HCT116 (cell line): ENCODE measurements around the gene NCAPH2. TPM values are rescaled to one million over a fixed set of nuclear protein-coding genes. Genes with fewer than 3 reads are reported as not detected.

Source experiments
- ATAC-seq: fragments of 200-7000 bp; cut with Tn5 transposase; 2 replicates; pipeline ENCODE4 v1.9.1; 2020; ENCODE audit warnings: mild to moderate bottlenecking, moderate library complexity
- BruUV-seq: library from RNA; stranded (reverse); fragments of 400-500 nt; replicated peaks from 2 replicates; lab custom pipeline; 2021; lab: Mats Ljungman, UMichigan
- CTCF ChIA-PET: fragments of 300-600 bp; sonication (Branson Sonifier 250); formaldehyde crosslinking; loops from one replicate; lab custom pipeline; 2021; ENCODE audit warnings: antibody characterized with exemption; lab: Charles Lee
- POLR2A ChIA-PET: fragments of 300-600, 350-600 bp; sonication (Branson Sonifier 250); formaldehyde crosslinking; loops from one replicate; lab custom pipeline; 2021; ENCODE audit warnings: antibody characterized with exemption; lab: Charles Lee
- RAD21 ChIA-PET, 2 experiments: fragments of 300-600 bp; sonication (Branson Sonifier 250); formaldehyde crosslinking; loops; one replicate each; lab custom pipeline; 2023; ENCODE audit warnings: low total read pairs in 2 of 2; ENCODE audit not compliant: uncharacterized antibody in 2 of 2, unreplicated experiment in 2 of 2, low non-redundant PET in 1 of 2; lab: Charles Lee
- DNase-seq: peaks from one replicate; pipeline ENCODE4 v3.0.0-alpha.2; 2010; ENCODE audit warnings: low read depth, low spot score
- H2AFZ ChIP-seq: fragments of 200-600 bp; shearing (Covaris generic), sonication (generic); 2 replicates; pipeline ENCODE4 v1.6.1; 2017; ENCODE audit warnings: low read depth, mixed run types, mixed read lengths, antibody characterized with exemption, low read length; ENCODE audit not compliant: poor library complexity, severe bottlenecking
- H3K27ac ChIP-seq: 2 replicates; pipeline ENCODE4 v1.5.1; 2012; ENCODE audit warnings: low read depth, low read length
- H3K27me3 ChIP-seq: fragments of 200-600 bp; sonication (generic); 2 replicates; pipeline ENCODE4 v1.6.1; 2016; ENCODE audit warnings: mixed run types, low read length, mixed read lengths; ENCODE audit not compliant: insufficient read depth
- H3K36me3 ChIP-seq, 2 experiments: fragments of 200-500 bp in 1 of 2; fragments of 200-600 bp in 1 of 2; sonication (Bioruptor generic) in 1 of 2; sonication (generic) in 1 of 2; 2 replicates each; pipeline versions ENCODE4 v1.5.1 to v1.6.1; 2014 to 2016; ENCODE audit warnings: low read length in 2 of 2, inconsistent platforms in 1 of 2, mixed read lengths in 1 of 2, mixed run types in 1 of 2; ENCODE audit not compliant: insufficient read depth in 2 of 2, control insufficient read depth in 1 of 2
- H3K4me1 ChIP-seq, 2 experiments: fragments of 200-600 bp in 1 of 2; sonication (generic) in 1 of 2; 2 replicates each; pipeline versions ENCODE4 v1.5.1 to v1.6.1; 2012 to 2017; ENCODE audit warnings: low read length in 2 of 2, inconsistent platforms in 1 of 2, mild to moderate bottlenecking in 1 of 2, mixed read lengths in 1 of 2, mixed run types in 1 of 2, moderate library complexity in 1 of 2; ENCODE audit not compliant: insufficient read depth in 2 of 2, control insufficient read depth in 1 of 2
- H3K4me2 ChIP-seq: fragments of 200-600 bp; sonication (generic); 2 replicates; pipeline ENCODE4 v1.6.1; 2017; ENCODE audit warnings: mixed run types, low read length, mixed read lengths
- H3K4me3 ChIP-seq, 2 experiments: fragments of 200-600 bp in 1 of 2; sonication (generic) in 1 of 2; replicated peaks in 1 of 2; 2 replicates each; pipeline ENCODE4 v1.5.1; 2011 to 2016; ENCODE audit warnings: low read length in 2 of 2, control low read depth in 1 of 2, low read depth in 1 of 2, mild to moderate bottlenecking in 1 of 2, mixed read lengths in 1 of 2, mixed run types in 1 of 2
- H3K79me2 ChIP-seq: fragments of 200-600 bp; sonication (generic); 2 replicates; pipeline ENCODE4 v1.6.1; 2017; ENCODE audit warnings: mild to moderate bottlenecking, mixed run types, low read length, moderate library complexity, mixed read lengths; ENCODE audit not compliant: insufficient read depth
- H3K9ac ChIP-seq: fragments of 200-600 bp; sonication (generic); 2 replicates; pipeline ENCODE4 v1.6.1; 2016; ENCODE audit warnings: low read length, mixed read lengths
- H3K9me2 ChIP-seq: fragments of 200-600 bp; sonication (generic), shearing (Covaris generic); 2 replicates; pipeline ENCODE4 v1.6.1; 2017; ENCODE audit warnings: mixed run types, mild to moderate bottlenecking, moderate library complexity; ENCODE audit not compliant: insufficient read depth
- H3K9me3 ChIP-seq, 2 experiments: fragments of 200-500 bp in 1 of 2; fragments of 200-600 bp in 1 of 2; sonication (Bioruptor generic) in 1 of 2; sonication (generic) in 1 of 2; 2 replicates each; pipeline ENCODE4 v1.6.1; 2014 to 2017; ENCODE audit warnings: low read length in 2 of 2, mixed read lengths in 2 of 2, inconsistent platforms in 1 of 2, low read depth in 1 of 2, mild to moderate bottlenecking in 1 of 2, mixed run types in 1 of 2, moderate library complexity in 1 of 2; ENCODE audit not compliant: control insufficient read depth in 1 of 2, insufficient read depth in 1 of 2
- H4K20me1 ChIP-seq: fragments of 200-600 bp; sonication (generic), shearing (Covaris generic); 2 replicates; pipeline ENCODE4 v1.6.1; 2017; ENCODE audit warnings: mixed run types, mild to moderate bottlenecking, moderate library complexity; ENCODE audit not compliant: insufficient read depth
- ATF3 ChIP-seq: IDR thresholded peaks from 2 replicates; pipeline ENCODE4 v1.6.1; 2012
- CBX3 ChIP-seq: IDR thresholded peaks from 2 replicates; pipeline ENCODE4 v1.6.1; 2012; ENCODE audit warnings: low read depth
- CTCF ChIP-seq, 3 experiments: fragments of 200-600 bp in 1 of 3; sonication (generic) in 1 of 3; IDR thresholded peaks in 2 of 3; conservative IDR thresholded peaks in 1 of 3; 2 replicates each; pipeline ENCODE4 v1.5.1; 2012 to 2017; ENCODE audit warnings: low read depth in 2 of 3, low read length in 2 of 3, antibody characterized with exemption in 1 of 3, borderline replicate concordance in 1 of 3, control low read depth in 1 of 3, mild to moderate bottlenecking in 1 of 3, mixed read lengths in 1 of 3, mixed run types in 1 of 3, moderate library complexity in 1 of 3; ENCODE audit not compliant: insufficient read depth in 1 of 3
- EGR1 ChIP-seq: IDR thresholded peaks from 2 replicates; pipeline ENCODE4 v1.6.1; 2012; ENCODE audit warnings: low read depth
- EZH2phosphoT487 ChIP-seq: fragments of 200-600 bp; IDR thresholded peaks from 2 replicates; pipeline ENCODE4 v1.6.1; 2018; ENCODE audit warnings: antibody characterized with exemption, borderline replicate concordance
- FOSL1 ChIP-seq: IDR thresholded peaks from 2 replicates; pipeline ENCODE4 v1.6.1; 2012; ENCODE audit warnings: low read depth
- JUND ChIP-seq: IDR thresholded peaks from 2 replicates; pipeline ENCODE4 v1.6.1; 2012
- MAX ChIP-seq: IDR thresholded peaks from 2 replicates; pipeline ENCODE4 v1.6.1; 2012
- POLR2A ChIP-seq: IDR thresholded peaks from 2 replicates; pipeline ENCODE4 v1.7.0; 2011; ENCODE audit warnings: borderline replicate concordance; ENCODE audit not compliant: insufficient read depth, insufficient read length; ENCODE audit errors: extremely low read depth
- POLR2AphosphoS5 ChIP-seq: IDR thresholded peaks from 2 replicates; pipeline ENCODE4 v1.6.1; 2011; ENCODE audit warnings: mild to moderate bottlenecking, low read depth, low read length, moderate library complexity
- RAD21 ChIP-seq: IDR thresholded peaks from 2 replicates; pipeline ENCODE4 v1.6.1; 2012; ENCODE audit warnings: low read depth, mild to moderate bottlenecking
- REST ChIP-seq: IDR thresholded peaks from 2 replicates; pipeline ENCODE4 v1.6.1; 2012; ENCODE audit warnings: low read depth
- YY1 ChIP-seq: IDR thresholded peaks from 2 replicates; pipeline ENCODE4 v1.6.1; 2011; ENCODE audit warnings: low read length, low read depth, moderate library complexity, mild to moderate bottlenecking; ENCODE audit not compliant: insufficient replicate concordance; ENCODE audit errors: extremely low read depth
- ZBTB33 ChIP-seq: IDR thresholded peaks from 2 replicates; pipeline ENCODE4 v1.6.1; 2011; ENCODE audit warnings: mild to moderate bottlenecking, low read length, moderate library complexity; ENCODE audit not compliant: insufficient replicate concordance; ENCODE audit errors: extremely low read depth
- ZFX ChIP-seq: fragments of 450-650 bp; IDR thresholded peaks from 2 replicates; pipeline ENCODE4 v1.6.1; 2017
- ZNF274 ChIP-seq: fragments of 200-500 bp; sonication (Bioruptor generic); IDR thresholded peaks from 2 replicates; pipeline ENCODE4 v1.6.1; 2014; ENCODE audit warnings: mild to moderate bottlenecking, low read depth, low read length, inconsistent platforms
- intact Hi-C: fragments of 100-400 bp; cut with micrococcal nuclease; formaldehyde crosslinking; loops from 2 replicates; pipeline ENCODE4 v1.10.0; 2022
- total RNA-seq: library from RNA; stranded (reverse); gene quantifications from one replicate; pipeline ENCODE4 v1.2.1, GENCODE V29; 2021; ENCODE audit not compliant: unreplicated experiment

The NCAPH2 gene
- total RNA-seq, 1 experiment from 2014 or later: 99.1 TPM

GRCh38 chr22:50572965-50573364, 64.9 kb downstream of the NCAPH2 start (continued):
- no peak for TF ChIP-seq ZBTB33
- TF ChIP-seq, all 23 proteins: peak for 0

- CTCF ChIA-PET: interaction anchor here (1.2 to 2.8 kb wide), 2 partner anchors 11 to 47 kb away, joined by 6 to 16 read pairs; partner anchors contain the start of gene SYCE3
- H3K4me2 ChIP-seq: no peak overlapping the region
- BruUV-seq: no TSS peak
- POLR2A ChIA-PET: no interaction called here
- no peak overlapping the region for H3K4me3 ChIP-seq
- H2AFZ ChIP-seq: no peak overlapping the region
- peaks cover 0 to 5% of the 10 kb centered on the region in 2 experiments; a peak in 2 of 4 replicates for H3K36me3 ChIP-seq
- no peak for DNase-seq
- H3K4me1 ChIP-seq: peaks cover 0 to 3% of the 10 kb centered on the region in 2 experiments; a peak in 1 of 4 replicates
- H3K9me3 ChIP-seq: no peaks in the 10 kb centered on the region
- H3K79me2 ChIP-seq: no peaks in the 10 kb centered on the region
- H3K27me3 ChIP-seq: no peaks in the 10 kb centered on the region
- no peaks in the 10 kb centered on the region for H3K9me2 ChIP-seq
- no peak overlapping the region for H3K9ac ChIP-seq
- H3K27ac ChIP-seq: no peak overlapping the region
- H4K20me1 ChIP-seq: no peaks in the 10 kb centered on the region
- ATAC-seq: no peak
- RAD21 ChIA-PET: no interaction called here
- intact Hi-C loops: no loop called here
- TF ChIP-seq ATF3: no peak
- no peak for TF ChIP-seq POLR2A
- no peak for TF ChIP-seq JUND
- no peak for TF ChIP-seq ZFX
- TF ChIP-seq RAD21: no peak
- TF ChIP-seq REST: no peak
- no peak for TF ChIP-seq FOSL1
- no peak for TF ChIP-seq CBX3
- TF ChIP-seq EZH2phosphoT487: no peak
- TF ChIP-seq YY1: no peak
- TF ChIP-seq POLR2AphosphoS5: no peak
- TF ChIP-seq EGR1: no peak
- TF ChIP-seq MAX: no peak
- no peak for TF ChIP-seq ZNF274
- no peak for TF ChIP-seq CTCF (IDR thresholded peaks at IDR 0.05 in 2 of 3, conservative IDR thresholded peaks at IDR 0.05 in 1 of 3; ENCODE audit: borderline replicate concordance in 1 of 3, insufficient read depth in 1 of 3, low read depth in 2 of 3, low read length in 2 of 3)
Observed at GRCh38 chr22:50573491-50574382, 65.7 kb downstream of the NCAPH2 start.
